ENCODE data around the gene CDKN1C.

- no peak for TF ChIP-seq SMC3 (conservative IDR thresholded peaks at IDR 0.05; ENCODE audit: poor library complexity)
- TF ChIP-seq, protein P1, sequence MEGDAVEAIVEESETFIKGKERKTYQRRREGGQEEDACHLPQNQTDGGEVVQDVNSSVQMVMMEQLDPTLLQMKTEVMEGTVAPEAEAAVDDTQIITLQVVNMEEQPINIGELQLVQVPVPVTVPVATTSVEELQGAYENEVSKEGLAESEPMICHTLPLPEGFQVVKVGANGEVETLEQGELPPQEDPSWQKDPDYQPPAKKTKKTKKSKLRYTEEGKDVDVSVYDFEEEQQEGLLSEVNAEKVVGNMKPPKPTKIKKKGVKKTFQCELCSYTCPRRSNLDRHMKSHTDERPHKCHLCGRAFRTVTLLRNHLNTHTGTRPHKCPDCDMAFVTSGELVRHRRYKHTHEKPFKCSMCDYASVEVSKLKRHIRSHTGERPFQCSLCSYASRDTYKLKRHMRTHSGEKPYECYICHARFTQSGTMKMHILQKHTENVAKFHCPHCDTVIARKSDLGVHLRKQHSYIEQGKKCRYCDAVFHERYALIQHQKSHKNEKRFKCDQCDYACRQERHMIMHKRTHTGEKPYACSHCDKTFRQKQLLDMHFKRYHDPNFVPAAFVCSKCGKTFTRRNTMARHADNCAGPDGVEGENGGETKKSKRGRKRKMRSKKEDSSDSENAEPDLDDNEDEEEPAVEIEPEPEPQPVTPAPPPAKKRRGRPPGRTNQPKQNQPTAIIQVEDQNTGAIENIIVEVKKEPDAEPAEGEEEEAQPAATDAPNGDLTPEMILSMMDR (IDR thresholded peaks at IDR 0.05; ENCODE audit: poor library complexity, severe bottlenecking) = no peak
- TF ChIP-seq RAD21 (conservative IDR thresholded peaks at IDR 0.05) = no peak
- no peak for TF ChIP-seq POLR2AphosphoS5 (IDR thresholded peaks at IDR 0.05)
- TF ChIP-seq, protein P2, sequence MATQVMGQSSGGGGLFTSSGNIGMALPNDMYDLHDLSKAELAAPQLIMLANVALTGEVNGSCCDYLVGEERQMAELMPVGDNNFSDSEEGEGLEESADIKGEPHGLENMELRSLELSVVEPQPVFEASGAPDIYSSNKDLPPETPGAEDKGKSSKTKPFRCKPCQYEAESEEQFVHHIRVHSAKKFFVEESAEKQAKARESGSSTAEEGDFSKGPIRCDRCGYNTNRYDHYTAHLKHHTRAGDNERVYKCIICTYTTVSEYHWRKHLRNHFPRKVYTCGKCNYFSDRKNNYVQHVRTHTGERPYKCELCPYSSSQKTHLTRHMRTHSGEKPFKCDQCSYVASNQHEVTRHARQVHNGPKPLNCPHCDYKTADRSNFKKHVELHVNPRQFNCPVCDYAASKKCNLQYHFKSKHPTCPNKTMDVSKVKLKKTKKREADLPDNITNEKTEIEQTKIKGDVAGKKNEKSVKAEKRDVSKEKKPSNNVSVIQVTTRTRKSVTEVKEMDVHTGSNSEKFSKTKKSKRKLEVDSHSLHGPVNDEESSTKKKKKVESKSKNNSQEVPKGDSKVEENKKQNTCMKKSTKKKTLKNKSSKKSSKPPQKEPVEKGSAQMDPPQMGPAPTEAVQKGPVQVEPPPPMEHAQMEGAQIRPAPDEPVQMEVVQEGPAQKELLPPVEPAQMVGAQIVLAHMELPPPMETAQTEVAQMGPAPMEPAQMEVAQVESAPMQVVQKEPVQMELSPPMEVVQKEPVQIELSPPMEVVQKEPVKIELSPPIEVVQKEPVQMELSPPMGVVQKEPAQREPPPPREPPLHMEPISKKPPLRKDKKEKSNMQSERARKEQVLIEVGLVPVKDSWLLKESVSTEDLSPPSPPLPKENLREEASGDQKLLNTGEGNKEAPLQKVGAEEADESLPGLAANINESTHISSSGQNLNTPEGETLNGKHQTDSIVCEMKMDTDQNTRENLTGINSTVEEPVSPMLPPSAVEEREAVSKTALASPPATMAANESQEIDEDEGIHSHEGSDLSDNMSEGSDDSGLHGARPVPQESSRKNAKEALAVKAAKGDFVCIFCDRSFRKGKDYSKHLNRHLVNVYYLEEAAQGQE (IDR thresholded peaks at IDR 0.05; ENCODE audit: borderline replicate concordance) = no peak
These were observed 51.7 kb downstream of the CDKN1C start for GRCh38 chr11:2833716-2834502.

Measured in neural cell (in vitro differentiated cells).